Measurements from ENCODE around the gene RPS29. TPM values are rescaled to one million over a fixed set of nuclear protein-coding genes. Genes with fewer than 3 reads are reported as not detected.

RPS29 gene
- total RNA-seq, 1 donor from 2014 or later, result 3,259 TPM

- CTCF ChIA-PET, result interaction anchor here (1.0 kb wide), 1 partner anchor 34 kb away, joined by 3 read pairs; no protein-coding TSS in a partner anchor
- intact Hi-C loops (cut with micrococcal nuclease), result no loop called here
Measured at GRCh38 chr14:49553106-49553505, 33.1 kb downstream of the RPS29 start.

GRCh38 chr14:49551569-49551968 is 34.6 kb downstream of the RPS29 start:
- ATAC-seq (ENCODE audit: low read depth) (no peak), DNase-seq (no peak)
- intact Hi-C loops (cut with micrococcal nuclease), result no loop called here
- Mint-ChIP-seq H3K36me3 (ENCODE audit: low read depth) (no peaks in the 10 kb centered on the region), H3K4me1 (peaks cover 4% of the 10 kb centered on the region), H3K9me3 (no peaks in the 10 kb centered on the region), H3K27me3 (no peaks in the 10 kb centered on the region), H3K27ac (no peak overlapping the region), H3K4me3 (no peak overlapping the region)
- POLR2A ChIA-PET, result no interaction called here
- CTCF ChIA-PET, result interaction anchor here (1.6 kb wide), 1 partner anchor 13 kb away, joined by 3 read pairs; no protein-coding TSS in a partner anchor
- no peak for TF ChIP-seq CTCF (IDR thresholded peaks at IDR 0.05)

More at GRCh38 chr14:49553106-49553505, 33.1 kb downstream of the RPS29 start:
- peaks cover 4% of the 10 kb centered on the region for H3K4me1 Mint-ChIP-seq
- no peaks in the 10 kb centered on the region for H3K36me3 Mint-ChIP-seq (ENCODE audit: low read depth)
- TF ChIP-seq CTCF (IDR thresholded peaks at IDR 0.05), result no peak
- POLR2A ChIA-PET, result no interaction called here
- ATAC-seq (ENCODE audit: low read depth) (no peak), DNase-seq (no peak)
- no peaks in the 10 kb centered on the region for H3K9me3 Mint-ChIP-seq
- H3K27ac Mint-ChIP-seq, result no peak overlapping the region
- H3K27me3 Mint-ChIP-seq, result no peaks in the 10 kb centered on the region
- H3K4me3 Mint-ChIP-seq, result no peak overlapping the region

- H3K27ac Mint-ChIP-seq, result no peak overlapping the region
- no peak overlapping the region for H3K4me3 Mint-ChIP-seq
- intact Hi-C loops (cut with micrococcal nuclease), result no loop called here
- H3K9me3 Mint-ChIP-seq, result no peaks in the 10 kb centered on the region
- H3K27me3 Mint-ChIP-seq, result no peaks in the 10 kb centered on the region
- DNase-seq (no peak), ATAC-seq (ENCODE audit: low read depth) (no peak)
- no peak for TF ChIP-seq CTCF (IDR thresholded peaks at IDR 0.05)
- POLR2A ChIA-PET, result no interaction called here
- peaks cover 3% of the 10 kb centered on the region for H3K4me1 Mint-ChIP-seq
- no peaks in the 10 kb centered on the region for H3K36me3 Mint-ChIP-seq (ENCODE audit: low read depth)
- CTCF ChIA-PET, result interaction anchor here (1.6 kb wide), 1 partner anchor 12 kb away, joined by 3 read pairs; no protein-coding TSS in a partner anchor
Measured at GRCh38 chr14:49550286-49551184, 35.6 kb downstream of the RPS29 start.

- ATAC-seq (ENCODE audit: low read depth), result no peak
- POLR2A ChIA-PET, result no interaction called here
- no peak for DNase-seq
- no peaks in the 10 kb centered on the region for H3K4me1 Mint-ChIP-seq
- H3K4me3 Mint-ChIP-seq, result no peak overlapping the region
- no peaks in the 10 kb centered on the region for H3K36me3 Mint-ChIP-seq (ENCODE audit: low read depth)
- H3K27me3 Mint-ChIP-seq, result no peaks in the 10 kb centered on the region
- CTCF ChIA-PET, result interaction anchor here (1.6 kb wide), 1 partner anchor 12 kb away, joined by 3 read pairs; no protein-coding TSS in a partner anchor
- no peak for TF ChIP-seq CTCF (IDR thresholded peaks at IDR 0.05)
- intact Hi-C loops (cut with micrococcal nuclease), result no loop called here
- no peaks in the 10 kb centered on the region for H3K9me3 Mint-ChIP-seq
- H3K27ac Mint-ChIP-seq, result no peak overlapping the region
Measured at GRCh38 chr14:49549881-49550280, 36.3 kb downstream of the RPS29 start.

GRCh38 chr14:49549446-49549845 is 36.7 kb downstream of the RPS29 start:
- Mint-ChIP-seq H3K4me3 (no peak overlapping the region), H3K27me3 (no peaks in the 10 kb centered on the region), H3K9me3 (no peaks in the 10 kb centered on the region), H3K4me1 (no peaks in the 10 kb centered on the region), H3K36me3 (ENCODE audit: low read depth) (no peaks in the 10 kb centered on the region), H3K27ac (no peak overlapping the region)
- CTCF ChIA-PET, result no interaction called here
- ATAC-seq (ENCODE audit: low read depth) (no peak), DNase-seq (no peak)
- TF ChIP-seq CTCF (IDR thresholded peaks at IDR 0.05), result no peak
- POLR2A ChIA-PET, result no interaction called here
- intact Hi-C loops (cut with micrococcal nuclease), result no loop called here
